Stimulated activated CD4-positive, alpha-beta T cell treated with anti-CD3 and anti-CD28 coated beads, Interleukin-1b, Interleukin-23, amount 100 ng/mL, for 1 hour (primary cell): ENCODE measurements around the gene ZBTB7A.
A peak's percentile ranks its signal among the peaks of the same experiment; 100 is the strongest.
"Not testable (repeated sequence)": the region's sequence is repeated elsewhere in the genome, so short reads cannot be mapped to it uniquely, and the experiment has no call there.

Experiments used
- DNase-seq, 2 donors: peaks; one replicate each; pipeline ENCODE4 v3.0.0-alpha.2; 2020; ENCODE audit warnings: low read depth in 2 of 2

ZBTB7A gene

DNA sequence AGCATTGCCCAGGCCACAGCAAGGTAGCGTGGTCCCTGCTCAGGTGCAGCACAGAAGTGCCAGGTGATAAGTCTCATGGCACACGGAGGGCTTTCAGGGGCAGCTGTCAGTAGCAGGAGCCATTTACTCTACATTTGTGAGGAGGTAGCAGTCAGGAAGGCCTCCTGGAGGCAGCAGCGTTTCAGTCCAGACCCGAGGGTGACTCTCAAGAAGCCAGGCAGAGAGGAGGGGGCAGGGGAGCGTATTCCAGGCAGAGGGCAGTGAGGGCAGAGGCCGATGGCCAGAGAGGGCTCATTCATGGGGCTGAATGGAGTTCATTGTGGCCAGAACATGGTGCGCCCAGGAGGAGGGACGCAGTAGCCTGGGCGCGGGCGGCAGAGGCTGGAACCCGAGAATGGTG is 50.2 kb downstream of the ZBTB7A start:
- DNase-seq = no peak

DNA sequence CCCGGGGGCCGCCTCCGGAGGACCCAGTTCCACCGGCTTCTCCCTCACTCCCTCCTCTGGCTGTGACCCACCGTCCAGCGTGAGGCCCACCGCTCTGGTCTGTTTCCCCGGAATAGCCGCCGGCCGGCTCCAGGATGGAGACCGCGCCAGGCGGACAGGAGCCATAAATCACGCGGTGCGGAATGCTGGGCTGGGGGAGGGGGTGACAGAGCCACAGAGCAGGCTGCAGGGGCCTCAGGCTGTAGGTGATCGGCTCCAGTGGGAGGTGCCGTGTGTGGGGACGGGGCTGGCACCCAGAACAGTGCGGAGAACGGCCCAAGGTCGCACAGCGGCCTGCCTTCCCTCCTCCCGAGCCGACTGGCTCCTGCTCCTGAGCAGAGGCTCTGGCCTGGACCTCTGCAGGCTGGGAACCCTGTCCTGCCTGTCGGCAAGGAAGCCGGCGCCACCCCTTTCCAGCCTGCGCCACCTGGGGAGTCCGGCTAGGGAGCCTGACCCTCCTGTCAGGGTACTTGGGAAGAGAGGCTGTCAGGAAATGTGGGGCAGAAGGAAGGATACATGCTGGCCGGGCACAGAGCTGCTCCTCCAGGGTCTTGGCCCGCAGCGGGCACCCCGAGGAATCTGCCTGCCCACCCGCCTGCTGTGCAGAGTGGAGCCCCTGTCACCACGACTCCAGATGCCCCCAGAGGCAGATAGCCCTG is 50.8 kb downstream of the ZBTB7A start:
- DNase-seq = no peak

DNA sequence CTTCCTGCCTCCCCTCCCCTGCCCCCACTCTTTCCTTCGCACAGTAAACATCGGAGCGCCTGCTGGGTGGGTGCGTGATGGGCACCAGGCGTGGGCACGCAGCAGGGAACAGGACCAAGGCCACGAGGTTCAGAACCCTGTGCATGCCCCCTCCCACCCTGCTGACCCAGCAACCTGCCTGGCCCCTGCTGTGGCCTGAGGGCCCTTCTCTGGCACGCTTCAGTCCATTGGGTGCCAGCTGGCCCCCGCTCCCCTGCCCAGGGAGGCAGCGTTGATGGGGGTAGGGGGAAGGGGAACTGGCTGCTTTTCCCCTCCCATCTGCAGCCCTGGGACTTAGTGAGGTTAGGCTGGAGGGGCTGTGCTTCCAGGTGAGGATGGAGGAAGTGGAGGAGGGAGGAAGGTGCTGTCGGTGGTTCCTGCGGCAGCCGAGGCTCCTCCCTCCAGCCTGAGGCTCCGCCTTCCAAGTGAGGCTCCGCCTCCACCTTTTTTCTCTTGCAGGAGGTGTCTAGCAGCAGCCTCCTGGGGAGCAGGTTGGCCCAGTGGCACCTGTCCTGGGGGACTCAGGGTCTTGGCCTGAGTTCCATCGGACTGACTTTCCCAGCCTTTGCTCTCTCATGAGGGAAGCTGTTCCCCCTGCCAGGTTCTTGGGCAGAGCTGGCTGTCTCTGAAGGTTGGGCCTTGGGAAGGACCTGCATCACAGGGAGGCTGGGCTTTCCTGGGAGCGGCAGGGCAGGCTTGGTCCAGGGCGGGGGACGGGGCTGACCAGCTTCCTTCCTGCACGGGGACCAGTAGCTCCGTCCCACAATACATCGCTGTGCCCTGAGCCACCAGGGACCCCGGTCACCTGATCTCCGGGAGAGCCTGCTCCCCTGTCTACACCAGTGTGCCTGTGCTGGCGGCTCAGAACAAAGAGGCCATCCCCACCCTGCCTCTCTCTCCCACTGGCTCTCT is 51.9 kb downstream of the ZBTB7A start:
- DNase-seq = peak in 1 of 2 donors; percentile 21

DNA sequence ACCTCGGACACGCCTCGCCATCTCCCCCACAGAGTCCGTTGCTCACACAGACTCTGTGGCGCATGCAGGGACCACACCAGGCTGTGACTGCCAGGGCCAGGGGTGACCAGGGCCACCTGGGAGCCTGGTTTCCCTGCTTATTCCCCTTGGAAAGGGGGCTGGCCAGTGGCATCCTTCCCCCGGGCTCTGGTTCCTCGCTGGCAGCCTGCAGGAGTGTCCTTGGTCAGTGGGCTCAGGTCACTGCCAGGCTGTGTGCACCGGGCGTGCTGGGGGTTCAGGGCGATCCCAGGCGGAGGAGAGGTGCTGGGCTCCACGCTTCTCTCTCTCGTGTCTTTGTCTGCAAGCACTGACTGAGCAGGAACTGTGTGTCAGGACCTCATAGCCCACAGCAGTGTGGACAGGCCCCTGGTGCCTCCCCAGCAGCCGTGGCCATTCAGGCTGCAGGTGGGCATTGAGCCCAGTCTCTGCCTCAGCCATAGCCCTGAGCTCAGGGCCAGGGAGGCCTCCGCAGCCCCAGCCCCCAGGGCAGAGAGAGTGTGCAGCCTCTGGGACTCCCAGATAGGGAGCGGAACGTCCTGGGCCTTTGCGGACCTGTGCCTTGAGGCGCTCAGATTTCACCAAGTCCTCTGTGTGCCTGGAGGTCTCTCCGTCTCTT is 52.7 kb downstream of the ZBTB7A start:
- DNase-seq = no peak

DNA sequence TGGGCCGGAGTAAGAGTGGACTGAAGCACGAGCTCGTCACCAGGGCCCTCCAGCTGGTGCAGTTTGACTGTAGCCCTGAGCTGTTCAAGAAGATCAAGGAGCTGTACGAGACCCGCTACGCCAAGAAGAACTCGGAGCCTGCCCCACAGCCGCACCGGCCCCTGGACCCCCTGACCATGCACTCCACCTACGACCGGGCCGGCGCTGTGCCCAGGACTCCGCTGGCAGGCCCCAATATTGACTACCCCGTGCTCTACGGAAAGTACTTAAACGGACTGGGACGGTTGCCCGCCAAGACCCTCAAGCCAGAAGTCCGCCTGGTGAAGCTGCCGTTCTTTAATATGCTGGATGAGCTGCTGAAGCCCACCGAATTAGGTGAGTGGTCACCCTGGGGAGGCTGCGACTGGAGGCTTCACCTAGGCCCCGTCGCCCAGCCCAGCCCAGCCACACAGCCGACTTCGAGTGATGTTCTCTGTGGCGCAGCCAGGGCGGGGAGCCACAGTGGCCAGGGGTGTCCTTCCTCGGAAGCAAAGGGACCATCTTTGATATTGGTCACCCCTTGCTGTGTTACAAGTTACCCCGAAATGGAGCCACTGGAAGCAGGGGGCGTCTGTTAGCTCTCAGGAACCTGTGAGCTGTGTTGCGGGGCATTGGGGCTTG is 53.6 kb downstream of the ZBTB7A start:
- DNase-seq = no peak

DNA sequence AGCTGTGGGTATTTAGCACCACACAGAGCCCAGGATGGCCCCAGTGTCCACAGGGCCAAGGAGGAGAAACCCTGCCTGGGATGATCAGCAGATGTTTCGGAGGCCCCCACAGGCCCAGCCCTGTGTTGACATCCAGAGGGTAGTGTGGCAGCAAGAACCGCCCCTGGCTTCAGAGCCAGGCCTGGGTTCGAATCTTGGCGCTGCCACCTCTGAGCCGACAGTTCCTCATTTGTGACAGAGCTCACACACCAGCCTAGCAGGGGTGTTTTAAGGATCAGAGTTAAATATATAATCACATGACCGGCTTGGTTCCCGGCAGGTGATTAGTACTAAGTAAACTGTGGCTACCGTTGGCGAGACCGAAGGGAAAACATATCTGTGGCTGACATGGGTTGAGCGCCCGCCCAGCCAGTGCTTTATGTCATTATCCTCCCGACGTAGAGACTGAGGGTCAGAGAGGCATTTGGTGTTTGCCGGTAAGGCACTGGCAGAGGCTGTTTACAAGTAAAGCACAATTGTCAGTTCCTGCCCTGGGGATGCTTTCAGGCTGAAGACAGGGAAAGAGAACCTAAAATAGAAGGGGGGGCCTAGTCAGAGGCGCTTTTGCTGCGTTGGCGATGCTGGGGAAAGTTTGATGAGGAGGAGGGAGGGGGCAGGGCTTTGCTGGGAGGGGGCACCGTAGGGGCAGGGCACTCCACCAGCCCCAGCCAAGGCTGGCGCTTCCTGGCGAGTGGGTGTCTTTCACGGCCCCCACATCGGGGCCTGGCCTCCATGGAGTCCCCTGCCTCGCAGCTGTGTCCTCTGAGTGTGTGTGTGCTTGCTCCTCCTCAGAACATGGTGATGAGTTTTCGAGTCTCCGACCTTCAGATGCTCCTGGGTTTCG is 54.4 kb downstream of the ZBTB7A start:
- DNase-seq = no peak

DNA sequence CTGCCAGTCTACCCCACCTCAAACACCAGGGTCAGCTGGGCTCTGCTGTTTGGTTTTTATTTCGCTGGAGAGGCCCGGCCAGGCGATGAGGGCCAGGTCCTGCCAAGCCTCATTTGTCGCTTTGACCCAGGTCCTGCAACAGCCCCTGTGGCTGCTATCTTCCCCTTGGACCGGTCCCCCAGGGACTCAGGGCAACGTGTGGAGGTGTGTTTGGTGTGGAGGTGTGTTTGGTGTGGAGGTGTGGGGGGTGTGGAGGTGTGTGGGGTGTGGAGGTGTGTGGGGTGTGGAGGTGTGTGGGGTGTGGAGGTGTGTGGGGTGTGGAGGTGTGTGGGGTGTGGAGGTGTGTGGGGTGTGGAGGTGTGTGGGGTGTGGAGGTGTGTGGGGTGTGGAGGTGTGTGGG is 55.3 kb downstream of the ZBTB7A start:
- DNase-seq = not testable (repeated sequence)

DNA sequence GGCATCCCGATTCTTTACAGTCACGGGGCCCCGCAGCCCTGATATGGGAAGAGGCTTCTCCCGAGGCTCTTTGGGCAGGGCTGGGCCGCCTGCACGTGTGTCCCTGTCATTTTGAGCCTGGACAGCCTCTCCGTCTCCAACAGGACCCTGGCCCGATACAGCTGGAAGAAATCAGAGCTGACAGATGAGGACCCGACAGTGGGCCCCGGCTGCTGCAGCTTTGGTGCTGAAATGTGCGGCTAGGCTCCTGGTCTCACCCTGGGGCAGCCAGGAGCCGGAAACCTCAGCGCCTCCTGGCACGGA is 55.9 kb downstream of the ZBTB7A start:
- no peak for DNase-seq

DNA sequence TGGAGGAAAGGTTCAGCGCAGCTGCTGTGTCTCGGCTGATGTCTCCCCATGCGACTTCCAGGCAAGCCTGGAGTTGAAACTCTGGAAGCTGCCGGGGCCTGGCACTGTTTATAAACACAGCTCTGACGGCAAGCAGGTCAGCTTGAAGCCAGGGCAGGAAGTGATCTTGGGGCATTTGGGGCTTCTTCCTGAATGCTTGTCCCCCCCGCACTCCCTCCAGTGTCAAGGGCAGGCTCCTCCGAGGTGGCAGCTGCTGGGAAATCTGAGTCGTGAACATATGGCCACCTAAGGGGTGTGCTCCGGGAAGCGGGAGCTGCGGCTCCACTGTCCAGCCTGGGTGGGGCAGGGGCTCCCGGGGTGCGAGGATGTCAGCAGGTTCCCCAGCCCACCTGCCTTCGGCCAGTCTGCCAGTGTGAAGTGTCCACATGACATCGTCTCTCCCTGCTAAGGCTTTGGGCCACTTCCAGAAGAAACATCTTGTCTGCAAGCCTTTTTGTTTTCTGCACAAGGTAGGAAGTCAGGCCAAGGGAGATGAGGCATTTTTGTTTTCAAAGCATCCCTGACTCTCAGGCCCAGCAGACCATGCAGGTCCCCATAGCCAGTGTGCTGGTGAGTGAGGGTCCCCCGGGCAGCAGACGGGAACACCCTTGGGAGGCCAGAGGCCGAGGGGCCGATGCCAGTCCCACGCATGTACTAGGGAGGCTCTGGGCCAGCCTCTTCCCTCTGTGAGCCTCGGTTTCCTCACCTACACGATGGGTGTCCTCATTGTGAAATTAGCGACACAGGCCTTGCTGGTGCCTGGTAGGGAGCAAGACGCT is 56.5 kb downstream of the ZBTB7A start:
- no peak for DNase-seq

DNA sequence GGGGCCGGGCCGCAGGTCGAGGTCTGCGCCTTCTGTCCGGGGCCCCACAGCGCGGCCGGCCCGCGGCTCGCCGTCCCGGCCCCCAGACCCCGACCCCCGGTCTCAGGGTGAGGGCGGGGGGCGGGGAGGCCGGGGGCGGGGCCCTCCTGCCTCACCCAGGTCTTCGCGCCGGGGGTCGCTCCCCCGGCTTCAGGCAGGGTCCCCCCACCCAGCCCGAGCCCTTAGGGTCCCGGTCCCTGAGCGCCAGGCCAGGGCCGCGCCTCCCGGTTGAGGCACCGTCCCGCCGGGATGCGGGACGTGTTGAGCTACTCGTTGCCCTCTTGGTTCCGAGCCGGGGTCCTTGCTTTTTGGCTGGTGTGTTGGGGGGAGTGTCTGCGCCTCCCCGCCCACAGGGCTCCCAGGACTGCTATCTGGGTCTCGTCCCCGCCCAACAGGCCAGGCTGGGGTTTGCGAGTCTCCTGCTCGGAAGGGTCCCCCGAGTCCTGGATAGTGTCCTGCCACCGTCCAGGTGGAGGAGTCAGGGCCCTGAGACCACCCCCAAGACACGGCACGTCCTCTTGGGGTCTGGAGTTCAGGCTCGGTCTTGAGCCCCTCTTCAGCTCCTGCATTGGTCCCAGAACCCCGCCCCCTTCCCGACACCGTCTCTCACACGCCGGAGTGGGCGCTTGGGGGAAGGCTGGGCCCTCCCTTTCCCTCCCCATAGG is 58.7 kb downstream of the ZBTB7A start:
- DNase-seq = no peak

DNA sequence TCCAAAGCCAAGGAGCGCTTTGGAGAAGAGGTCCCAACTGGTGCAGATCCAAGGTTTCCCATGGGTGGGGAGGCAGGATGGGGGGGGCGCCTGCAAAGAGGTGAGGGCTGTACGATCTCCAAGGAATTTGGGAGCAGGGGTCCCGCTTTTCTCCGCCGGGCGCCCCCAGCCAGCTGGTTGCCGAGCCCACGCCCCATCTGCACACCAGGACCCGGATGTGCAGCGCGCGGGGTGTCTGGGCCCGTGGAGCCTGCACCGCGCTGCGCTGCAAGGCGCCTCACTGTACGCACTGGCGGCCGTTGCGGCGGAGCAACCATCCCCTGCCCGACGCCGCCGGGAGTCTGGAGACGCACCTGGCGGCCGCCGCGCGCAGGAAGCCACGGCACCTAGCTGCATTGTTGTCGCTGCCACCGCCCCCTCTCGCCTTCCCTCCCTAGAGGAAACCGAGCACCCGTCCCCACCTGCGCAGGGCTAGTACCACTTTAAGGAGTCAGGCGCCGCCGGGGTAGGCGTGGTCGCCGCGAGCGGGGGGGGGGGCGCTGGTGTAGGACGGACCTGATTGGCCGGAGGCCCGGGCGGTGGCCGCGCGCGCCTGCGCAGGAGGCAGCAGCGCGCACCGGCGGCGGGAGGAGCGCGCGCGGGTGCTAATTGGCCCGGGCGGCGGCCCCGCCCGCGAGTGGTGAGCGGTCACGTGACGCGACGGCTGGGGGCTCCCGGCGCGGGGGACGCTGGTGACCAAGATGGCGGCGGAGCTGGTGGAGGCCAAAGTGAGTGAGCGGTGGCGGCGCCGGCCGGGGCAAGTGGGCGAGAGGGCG is 59.5 kb downstream of the ZBTB7A start, which contains the start of gene PIAS4:
TSS of gene PIAS4 (plus strand) at position 716 of the 815 bp plus-strand sequence. CDS start at position 741, 25 bp downstream.
- peak; percentile 86 to 92 for DNase-seq

DNA sequence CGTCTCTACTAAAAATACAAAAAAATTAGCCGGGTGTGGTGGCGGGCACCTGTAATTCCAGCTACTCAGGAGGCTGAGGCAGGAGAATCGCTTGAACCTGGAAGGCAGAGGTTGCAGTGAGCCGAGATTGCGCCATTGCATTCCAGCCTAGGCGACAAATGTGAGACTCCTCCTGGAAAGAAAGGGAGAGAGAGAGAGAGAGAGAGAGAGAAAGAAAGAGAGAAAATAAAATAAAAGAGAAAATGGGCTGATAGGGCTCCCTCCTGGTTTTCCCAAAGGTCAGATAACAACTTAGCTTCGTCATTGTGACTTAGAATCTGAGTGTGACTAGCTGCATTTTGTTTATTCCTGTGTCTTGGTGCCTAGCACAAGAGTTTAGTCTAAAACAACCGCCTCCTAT is 61.3 kb downstream of the ZBTB7A start:
- not testable (repeated sequence) for DNase-seq

DNA sequence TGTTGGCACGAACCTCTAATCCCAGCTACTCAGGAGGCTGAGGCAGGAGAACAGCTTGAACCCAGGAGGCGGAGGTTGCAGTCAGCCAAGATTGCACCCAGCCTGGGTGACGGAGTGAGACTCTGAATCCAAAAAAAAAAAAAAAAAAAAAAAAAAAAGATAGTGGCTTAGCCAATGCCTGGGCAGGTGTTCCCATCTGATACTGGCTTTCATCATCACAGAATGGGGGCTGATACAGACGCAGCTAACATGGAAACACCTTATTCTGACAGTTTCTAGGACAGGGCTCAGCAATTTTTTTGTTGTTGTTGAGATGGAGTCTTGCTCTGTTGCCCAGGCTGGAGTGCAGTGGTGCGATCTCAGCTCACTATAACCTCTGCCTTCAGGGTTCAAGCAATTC is 65.9 kb downstream of the ZBTB7A start:
- DNase-seq = not testable (repeated sequence)

DNA sequence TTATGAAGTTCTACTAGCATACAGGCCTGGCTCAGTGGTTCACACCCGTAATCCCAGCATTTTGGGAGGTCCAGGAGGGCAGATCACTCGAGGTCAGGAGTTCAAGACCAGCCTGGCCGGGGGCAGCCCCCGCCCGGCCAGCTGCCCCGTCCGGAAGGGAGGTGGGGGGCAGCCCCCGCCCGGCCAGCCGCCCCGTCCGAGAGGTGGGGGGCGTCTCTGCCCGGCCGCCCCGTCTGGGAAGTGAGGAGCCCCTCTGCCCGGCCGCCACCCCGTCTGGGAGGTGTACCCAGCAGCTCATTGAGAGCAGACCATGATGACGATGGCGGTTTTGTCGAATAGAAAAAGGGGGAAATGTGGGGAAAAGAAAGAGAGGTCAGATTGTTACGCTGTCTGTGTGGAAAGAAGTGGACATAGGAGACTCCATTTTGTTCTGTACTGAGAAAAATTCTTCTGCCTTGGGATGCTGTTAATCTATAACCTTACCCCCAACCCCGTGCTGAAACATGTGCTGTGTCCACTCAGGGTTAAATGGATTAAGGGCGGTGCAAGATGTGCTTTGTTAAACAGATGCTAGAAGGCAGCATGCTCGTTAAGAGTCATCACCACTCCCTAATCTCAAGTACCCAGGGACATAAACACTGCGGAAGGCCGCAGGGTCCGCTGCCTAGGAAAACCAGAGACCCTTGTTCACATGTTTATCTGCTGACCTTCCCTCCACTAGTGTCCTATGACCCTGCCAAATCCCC is 67.9 kb downstream of the ZBTB7A start:
- DNase-seq = not testable (repeated sequence)

DNA sequence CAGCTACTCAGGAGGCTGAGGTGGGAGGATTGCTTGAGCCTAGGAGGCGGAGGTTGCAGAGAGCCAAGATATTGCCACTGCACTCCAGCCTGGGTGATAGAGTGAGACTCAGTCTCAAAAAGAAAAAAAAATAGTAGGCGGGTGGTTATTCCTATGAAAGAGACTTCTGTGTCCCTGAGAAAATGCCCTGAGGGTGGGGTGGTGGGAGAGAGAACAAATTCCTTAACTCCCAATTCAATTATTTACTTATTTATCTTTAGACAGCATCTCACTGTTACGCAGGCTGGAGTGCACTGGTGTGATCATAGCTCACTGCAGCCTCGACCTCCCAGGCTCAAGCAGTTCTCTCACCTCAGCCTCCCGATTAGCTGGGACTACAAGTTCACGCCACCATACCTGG is 71.1 kb downstream of the ZBTB7A start:
- DNase-seq = no peak
